KOPT-K1 (cell line): ENCODE measurements around the gene ADAMTSL5.
"Not testable (repeated sequence)": the region's sequence is repeated elsewhere in the genome, so short reads cannot be mapped to it uniquely, and the experiment has no call there.

Source experiments
- H3K27ac ChIP-seq: fragments of 200-600 bp; sonication (generic); 2 replicates; pipeline ENCODE4 v1.5.1; 2016; ENCODE audit warnings: antibody characterized with exemption, mild to moderate bottlenecking, low read depth, low read length; ENCODE audit not compliant: poor library complexity, severe bottlenecking
- H3K36me3 ChIP-seq: fragments of 200-600 bp; sonication (generic); 2 replicates; pipeline ENCODE4 v1.5.1; 2017; ENCODE audit warnings: antibody characterized with exemption, mild to moderate bottlenecking, low read length, moderate library complexity; ENCODE audit not compliant: insufficient read depth
- H3K9me3 ChIP-seq: fragments of 200-600 bp; sonication (generic); 2 replicates; pipeline ENCODE4 v1.5.1; 2017; ENCODE audit warnings: antibody characterized with exemption, low read length, mild to moderate bottlenecking; ENCODE audit not compliant: insufficient read depth, poor library complexity, severe bottlenecking

The ADAMTSL5 gene

DNA sequence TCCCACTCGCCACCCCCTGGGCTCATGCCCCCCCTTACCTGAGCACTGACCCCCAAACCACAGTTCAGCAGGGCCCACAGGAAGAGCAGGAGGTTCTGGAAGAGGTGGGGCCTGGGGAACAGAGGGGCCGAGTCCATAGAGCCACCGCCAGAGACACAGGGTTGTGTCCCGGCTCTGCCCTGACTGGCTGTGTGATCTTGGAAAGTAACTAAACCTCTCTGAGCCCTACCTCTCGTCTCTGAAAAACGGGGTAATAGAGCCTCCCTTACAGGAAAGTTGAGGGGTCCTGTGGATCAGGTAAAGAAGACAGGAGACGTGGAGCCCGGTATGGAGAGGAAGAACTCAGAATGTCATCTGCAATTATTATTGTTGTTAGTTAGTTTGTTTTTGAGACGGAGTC is 2.0 kb downstream of the ADAMTSL5 start:
- no peaks in the 10 kb centered on the region for H3K9me3 ChIP-seq
- H3K36me3 ChIP-seq = no peaks in the 10 kb centered on the region
- no peak overlapping the region for H3K27ac ChIP-seq

- Histone ChIP-seq H3K27ac (no peak overlapping the region), H3K36me3 (no peaks in the 10 kb centered on the region), H3K9me3 (no peaks in the 10 kb centered on the region)
Observed at GRCh38 chr19:1510442-1510806, 2.4 kb downstream of the ADAMTSL5 start.

- H3K9me3 ChIP-seq = no peaks in the 10 kb centered on the region
- H3K36me3 ChIP-seq = no peaks in the 10 kb centered on the region
- no peak overlapping the region for H3K27ac ChIP-seq
Observed at GRCh38 chr19:1509602-1510441, 3.0 kb downstream of the ADAMTSL5 start.

DNA sequence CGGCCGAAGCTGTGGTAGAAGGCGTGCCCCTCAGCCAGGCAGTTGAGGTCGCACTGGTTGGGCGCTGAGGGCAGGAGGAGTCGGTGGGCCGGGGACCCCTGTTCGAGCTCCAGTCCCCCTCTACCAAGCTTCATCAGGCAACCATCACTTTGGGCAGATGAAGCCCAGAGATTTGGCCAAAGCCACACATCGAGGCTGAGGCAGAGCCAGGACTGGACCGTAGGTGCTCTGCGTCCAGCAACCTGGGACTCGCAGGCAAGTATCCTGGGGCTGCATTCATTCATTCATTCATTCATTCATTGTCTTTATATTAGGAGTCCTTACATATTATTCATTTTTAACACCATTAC is 4.3 kb downstream of the ADAMTSL5 start:
- H3K27ac ChIP-seq = no peak overlapping the region
- no peaks in the 10 kb centered on the region for H3K9me3 ChIP-seq
- no peaks in the 10 kb centered on the region for H3K36me3 ChIP-seq

DNA sequence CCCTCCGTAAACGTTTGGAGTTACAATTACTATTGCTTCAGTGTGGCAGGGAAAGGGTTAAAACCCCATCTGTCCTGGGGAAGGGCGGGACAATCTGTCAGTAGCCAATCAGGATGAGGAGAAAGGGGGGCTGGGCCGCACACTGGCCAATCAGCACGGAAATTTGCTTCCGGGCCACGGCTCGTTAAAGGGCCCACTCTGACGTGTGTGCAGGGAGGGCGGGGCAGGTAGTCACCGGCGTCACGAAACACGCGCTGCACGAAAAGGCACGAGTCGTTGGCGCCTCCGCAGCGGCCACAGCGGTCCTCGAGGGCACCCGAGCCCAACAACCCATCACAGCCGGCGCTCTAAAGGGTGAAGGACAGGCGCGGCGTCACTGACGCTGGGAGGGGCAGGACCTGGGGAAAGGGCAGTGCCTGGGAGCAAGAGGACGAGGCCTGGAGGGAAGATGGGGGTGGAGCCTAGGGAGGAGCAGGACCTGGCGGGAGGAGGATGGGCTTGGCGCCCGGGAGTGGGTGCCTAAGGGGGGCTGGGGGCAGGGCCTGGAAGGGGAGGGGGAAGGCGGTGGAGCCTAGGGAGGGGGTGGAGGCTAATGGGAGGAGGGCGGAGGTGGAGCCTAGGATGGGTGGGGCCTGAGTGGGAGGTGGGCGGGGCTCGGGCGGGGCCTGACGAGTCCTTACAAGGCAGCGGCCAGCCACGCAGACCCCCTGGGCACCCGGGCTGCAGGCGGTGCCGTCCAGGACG is 4.9 kb downstream of the ADAMTSL5 start:
- Histone ChIP-seq H3K36me3 (no peaks in the 10 kb centered on the region), H3K9me3 (no peaks in the 10 kb centered on the region), H3K27ac (peak overlapping the region; percentile 66)

GRCh38 chr19:1507192-1507660 is 5.6 kb downstream of the ADAMTSL5 start:
- Histone ChIP-seq H3K27ac (no peak overlapping the region), H3K9me3 (no peaks in the 10 kb centered on the region), H3K36me3 (no peaks in the 10 kb centered on the region)

- H3K36me3 ChIP-seq = no peaks in the 10 kb centered on the region
- H3K27ac ChIP-seq = no peak overlapping the region
- H3K9me3 ChIP-seq = no peaks in the 10 kb centered on the region
Observed at GRCh38 chr19:1505991-1506881, 6.6 kb downstream of the ADAMTSL5 start.

GRCh38 chr19:1505012-1505411 is 7.8 kb downstream of the ADAMTSL5 start:
- H3K36me3 ChIP-seq = no peaks in the 10 kb centered on the region
- no peaks in the 10 kb centered on the region for H3K9me3 ChIP-seq
- H3K27ac ChIP-seq = no peak overlapping the region

- Histone ChIP-seq H3K36me3 (no peaks in the 10 kb centered on the region), H3K9me3 (no peaks in the 10 kb centered on the region), H3K27ac (no peak overlapping the region)
Observed at GRCh38 chr19:1503925-1504773, 8.7 kb downstream of the ADAMTSL5 start.

- Histone ChIP-seq H3K9me3 (no peaks in the 10 kb centered on the region), H3K36me3 (no peaks in the 10 kb centered on the region), H3K27ac (no peak overlapping the region)
Observed at GRCh38 chr19:1503089-1503924, 9.5 kb downstream of the ADAMTSL5 start.

DNA sequence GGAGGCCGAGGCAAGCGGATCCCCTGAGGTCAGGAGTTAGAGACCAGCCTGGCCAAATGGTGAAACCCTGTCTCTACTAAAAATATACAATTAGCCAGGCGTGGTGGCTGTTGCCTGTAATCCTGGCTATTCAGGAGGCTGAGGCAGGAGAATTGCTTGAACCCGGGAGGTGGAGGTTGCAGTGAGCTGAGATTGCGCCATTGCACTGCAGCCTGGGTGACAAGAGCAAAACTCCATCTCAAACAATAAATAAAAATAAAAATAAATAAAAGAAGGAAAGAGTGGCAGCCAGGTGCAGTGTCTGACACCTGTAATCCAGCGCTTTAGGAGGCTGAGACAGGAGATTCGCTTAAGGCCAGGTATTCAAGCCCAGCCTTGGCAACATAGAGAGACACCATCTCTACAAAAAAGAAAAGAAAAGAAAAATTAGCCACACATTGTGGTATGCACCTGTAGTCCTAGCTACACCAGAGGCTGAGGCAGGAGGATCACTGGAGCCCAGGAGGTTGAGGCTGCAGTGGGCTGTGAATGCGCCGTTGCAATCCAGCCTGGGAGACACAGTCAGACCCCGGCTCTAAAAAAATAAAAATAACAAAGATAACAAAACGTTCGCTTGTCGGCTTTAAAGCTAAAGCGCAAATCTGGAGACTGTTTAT is 10.3 kb downstream of the ADAMTSL5 start:
- Histone ChIP-seq H3K36me3 (no peaks in the 10 kb centered on the region), H3K9me3 (no peaks in the 10 kb centered on the region), H3K27ac (no peak overlapping the region)

DNA sequence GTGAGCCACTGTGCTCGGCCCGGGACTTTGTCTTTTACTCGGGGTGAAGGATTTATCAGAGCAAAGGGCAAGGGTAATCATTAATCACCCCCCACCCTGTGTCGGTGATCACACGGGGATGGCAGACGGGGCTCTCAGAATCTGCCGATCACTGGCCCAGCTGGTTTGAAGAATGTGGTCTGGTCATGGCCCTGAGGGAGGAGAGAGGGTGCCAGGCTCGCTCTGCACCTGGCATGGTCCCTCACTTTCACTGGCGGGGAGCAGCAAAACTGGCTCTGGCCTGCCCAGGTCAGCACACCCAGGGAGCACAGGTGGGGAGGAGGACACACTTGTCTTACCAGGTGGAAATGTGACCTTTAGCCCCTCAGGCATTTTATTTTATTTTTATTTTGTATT is 11.6 kb downstream of the ADAMTSL5 start:
- Histone ChIP-seq H3K27ac (no peak overlapping the region), H3K9me3 (no peaks in the 10 kb centered on the region), H3K36me3 (no peaks in the 10 kb centered on the region)

DNA sequence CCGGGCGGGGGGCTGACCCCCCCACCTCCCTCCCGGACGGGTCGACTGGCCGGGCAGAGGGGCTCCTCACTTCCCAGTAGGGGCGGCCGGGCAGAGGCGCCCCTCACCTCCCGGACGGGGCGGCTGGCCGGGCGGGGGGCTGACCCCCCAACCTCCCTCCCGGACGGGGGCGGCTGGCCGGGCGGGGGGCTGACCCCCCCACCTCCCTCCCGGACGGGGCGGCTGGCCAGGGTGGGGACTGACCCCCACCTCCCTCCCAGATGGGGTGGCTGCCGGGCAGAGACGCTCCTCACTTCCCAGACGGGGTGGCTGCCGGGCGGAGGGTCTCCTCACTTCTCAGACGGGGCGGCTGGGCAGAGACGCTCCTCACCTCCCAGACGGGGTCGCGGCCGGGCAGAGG is 13.6 kb downstream of the ADAMTSL5 start:
- not testable (repeated sequence) for H3K27ac ChIP-seq, H3K36me3 ChIP-seq, H3K9me3 ChIP-seq
